Thoracic aorta (tissue), 2 donors: Measurements from ENCODE around the gene DNAH8. TPM values are rescaled to one million over a fixed set of nuclear protein-coding genes. Genes with fewer than 3 reads are reported as not detected.

Source experiments
- ATAC-seq: fragments of 150-250 bp; one replicate; pipeline ENCODE4 v1.8.0; 2017; ENCODE audit warnings: low read depth; ENCODE audit not compliant: insufficient number of reproducible peaks, low FRiP score
- DNase-seq: peaks from one replicate; pipeline ENCODE4 v3.0.0-alpha.2; 2020; ENCODE audit warnings: low spot score
- H3K27ac ChIP-seq, 2 donors: fragments of 200-600 bp; sonication (generic); 1 replicate in 1 of 2; 2 replicates in 1 of 2; pipeline ENCODE4 v1.5.1; 2016; ENCODE audit warnings: mild to moderate bottlenecking in 2 of 2, moderate library complexity in 2 of 2
- H3K27me3 ChIP-seq: fragments of 200-600 bp; sonication (generic); replicated peaks from 2 replicates; pipeline ENCODE4 v1.6.0; 2016; ENCODE audit warnings: mild to moderate bottlenecking; ENCODE audit not compliant: insufficient read depth
- H3K36me3 ChIP-seq: fragments of 200-600 bp; sonication (generic); one replicate; pipeline ENCODE4 v1.5.1; 2016
- H3K4me1 ChIP-seq, 2 donors: fragments of 200-600 bp; sonication (generic); 1 replicate in 1 of 2; 2 replicates in 1 of 2; pipeline versions ENCODE4 v1.5.1 to v1.6.0; 2016; ENCODE audit warnings: low read depth in 2 of 2, mild to moderate bottlenecking in 1 of 2; ENCODE audit not compliant: control insufficient read depth in 1 of 2
- H3K4me3 ChIP-seq: fragments of 200-600 bp; sonication (generic); 2 replicates; pipeline ENCODE4 v1.5.1; 2016; ENCODE audit warnings: mild to moderate bottlenecking
- H3K9me3 ChIP-seq: fragments of 200-600 bp; sonication (generic); 2 replicates; pipeline ENCODE4 v1.5.1; 2016
- CTCF ChIP-seq: fragments of 200-600 bp; sonication (generic); IDR thresholded peaks from one replicate; pipeline ENCODE4 v1.5.1; 2019; ENCODE audit warnings: antibody characterized with exemption
- total RNA-seq, 2 donors: library from RNA; depleted of rRNA; stranded (reverse); fragments of >200 nt; gene quantifications; one replicate each; pipeline versions ENCODE4 v1.1.0 to v1.2.3, GENCODE V29; 2016

DNAH8 gene
- total RNA-seq, 2 donors from 2014 or later, result 0.14 TPM; not detected in 1

DNA sequence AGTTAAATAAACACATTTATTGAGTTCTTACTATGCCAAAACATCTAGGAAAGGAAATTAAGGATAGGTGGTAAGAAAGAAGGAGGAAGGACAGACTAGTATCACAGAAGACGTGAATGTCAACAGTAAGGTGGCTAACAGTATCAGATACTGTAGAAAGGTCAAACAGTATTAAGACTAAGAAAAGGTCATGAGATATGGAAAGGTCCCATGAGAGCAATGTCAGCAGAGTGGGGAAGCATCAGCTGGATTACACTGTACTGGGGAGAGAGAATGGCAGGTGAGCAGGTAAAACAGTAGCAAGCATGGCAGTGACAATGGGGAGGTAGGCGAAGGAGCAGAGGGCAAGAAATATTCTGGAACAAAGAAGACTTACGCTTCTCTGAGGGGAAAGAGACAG, 30.2 kb upstream of the DNAH8 start:
- Histone ChIP-seq H3K4me1 (peaks cover 5 to 8% of the 10 kb centered on the region in 2 donors), H3K36me3 (peaks cover 6% of the 10 kb centered on the region), H3K27me3 (no peaks in the 10 kb centered on the region), H3K27ac (no peak overlapping the region), H3K4me3 (no peak overlapping the region), H3K9me3 (no peaks in the 10 kb centered on the region)
- TF ChIP-seq CTCF, result no peak
- DNase-seq (no peak), ATAC-seq (no peak)

DNA sequence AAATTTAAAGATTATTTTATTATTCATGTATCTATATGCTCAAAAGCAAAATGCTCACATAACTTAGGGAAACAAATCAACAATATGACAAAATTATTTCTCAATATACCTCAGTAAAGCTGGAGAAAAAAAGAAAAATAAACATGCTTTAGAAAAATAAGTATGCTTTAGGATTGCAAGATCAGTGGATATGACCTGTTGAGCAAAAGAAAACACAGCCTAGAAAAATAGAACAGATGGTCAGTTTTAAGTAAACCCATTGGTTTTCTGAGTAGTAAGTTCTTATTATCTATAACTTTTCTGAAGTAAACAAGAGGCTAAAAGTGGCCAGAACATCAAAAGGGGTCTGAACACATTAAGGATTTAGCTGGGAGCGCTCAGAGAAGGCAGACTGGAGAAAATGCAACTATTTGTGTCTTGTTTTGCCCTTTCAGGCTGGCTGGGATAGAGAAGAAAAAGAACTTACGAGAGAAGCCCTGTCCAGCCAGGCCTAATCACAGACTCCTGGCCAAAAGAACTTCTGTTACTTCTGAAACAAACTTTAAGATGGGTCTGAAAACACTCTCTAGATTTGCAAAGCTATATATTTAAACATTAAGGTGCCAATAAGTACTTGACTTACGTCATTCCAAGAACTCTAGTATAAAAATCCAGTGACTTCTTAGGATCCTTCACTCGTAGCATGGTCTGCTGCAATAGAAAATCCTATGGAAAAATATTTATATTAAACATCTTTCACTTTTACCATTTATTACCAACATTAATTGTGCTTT, 28.7 kb upstream of the DNAH8 start:
- no peaks in the 10 kb centered on the region for H3K9me3 ChIP-seq
- no peaks in the 10 kb centered on the region for H3K27me3 ChIP-seq
- H3K4me3 ChIP-seq, result no peak overlapping the region
- no peak for DNase-seq
- peaks cover 3% of the 10 kb centered on the region for H3K36me3 ChIP-seq
- H3K27ac ChIP-seq, result no peak overlapping the region
- H3K4me1 ChIP-seq, result peaks cover 5 to 13% of the 10 kb centered on the region in 2 donors
- no peak for ATAC-seq
- TF ChIP-seq CTCF, result no peak

- Histone ChIP-seq H3K27me3 (no peaks in the 10 kb centered on the region), H3K4me3 (no peak overlapping the region), H3K36me3 (peaks cover under 1% of the 10 kb centered on the region), H3K9me3 (no peaks in the 10 kb centered on the region), H3K4me1 (peaks cover 5 to 13% of the 10 kb centered on the region in 2 donors), H3K27ac (no peak overlapping the region)
- no peak for TF ChIP-seq CTCF
- DNase-seq, result no peak
- no peak for ATAC-seq
These were observed 28.1 kb upstream of the DNAH8 start for GRCh38 chr6:38687043-38687353.

- H3K27ac ChIP-seq, result no peak overlapping the region
- no peaks in the 10 kb centered on the region for H3K27me3 ChIP-seq
- ATAC-seq, result no peak
- peaks cover 5 to 13% of the 10 kb centered on the region in 2 donors for H3K4me1 ChIP-seq
- H3K4me3 ChIP-seq, result no peak overlapping the region
- TF ChIP-seq CTCF, result no peak
- no peaks in the 10 kb centered on the region for H3K9me3 ChIP-seq
- no peaks in the 10 kb centered on the region for H3K36me3 ChIP-seq
- no peak for DNase-seq
These were observed 27.6 kb upstream of the DNAH8 start for GRCh38 chr6:38687549-38687948.

- Histone ChIP-seq H3K27me3 (no peaks in the 10 kb centered on the region), H3K27ac (no peak overlapping the region), H3K4me3 (no peak overlapping the region), H3K4me1 (peaks cover 5 to 13% of the 10 kb centered on the region in 2 donors), H3K36me3 (no peaks in the 10 kb centered on the region), H3K9me3 (no peaks in the 10 kb centered on the region)
- ATAC-seq (no peak), DNase-seq (no peak)
- no peak for TF ChIP-seq CTCF
These were observed 26.5 kb upstream of the DNAH8 start for GRCh38 chr6:38688579-38689087.
